ENCODE results near the gene VPS26C.

DNA sequence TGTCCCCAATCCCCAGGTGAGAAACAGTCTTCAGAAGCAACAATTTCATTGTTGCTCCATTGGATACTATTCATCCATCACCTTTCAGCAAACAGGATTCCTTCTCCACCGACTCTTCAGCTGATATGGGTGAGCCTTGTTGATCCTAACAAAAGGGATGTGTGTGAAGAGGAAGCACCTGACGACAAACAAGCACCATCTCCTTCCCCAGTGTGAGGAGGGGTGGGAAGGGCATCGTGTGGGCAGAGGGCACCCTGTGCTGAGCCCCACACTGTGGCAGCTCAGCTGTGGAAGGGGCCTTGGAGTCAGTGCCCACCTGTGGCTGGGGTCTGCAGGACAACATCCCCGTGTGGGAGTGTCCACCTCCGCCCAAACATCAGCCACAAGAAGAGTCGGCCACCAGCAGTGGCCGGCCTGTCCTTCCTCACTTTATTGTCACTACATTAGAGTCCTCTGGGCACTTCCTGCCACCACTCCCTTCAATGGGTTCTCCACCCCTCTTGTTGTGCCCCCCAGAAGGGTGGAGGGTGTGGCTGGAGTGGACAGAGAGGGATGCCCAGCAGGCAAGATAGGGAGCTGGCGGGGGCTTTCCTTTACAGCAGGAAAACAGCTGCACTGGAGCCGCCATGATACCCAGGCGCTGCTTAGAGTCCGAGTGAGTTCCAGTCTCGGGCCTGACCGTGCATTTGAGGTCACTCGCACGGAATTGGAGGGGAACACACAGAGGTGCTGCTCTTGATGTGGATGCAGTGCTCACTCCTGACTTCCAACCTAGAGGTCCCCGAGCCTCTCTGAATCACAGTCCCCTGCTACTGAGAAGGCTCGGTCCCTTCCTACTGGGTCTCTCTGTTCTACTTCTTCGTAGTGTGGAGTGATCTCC, 40.9 kb downstream of the VPS26C start:
- TF ChIP-seq, protein P1, sequence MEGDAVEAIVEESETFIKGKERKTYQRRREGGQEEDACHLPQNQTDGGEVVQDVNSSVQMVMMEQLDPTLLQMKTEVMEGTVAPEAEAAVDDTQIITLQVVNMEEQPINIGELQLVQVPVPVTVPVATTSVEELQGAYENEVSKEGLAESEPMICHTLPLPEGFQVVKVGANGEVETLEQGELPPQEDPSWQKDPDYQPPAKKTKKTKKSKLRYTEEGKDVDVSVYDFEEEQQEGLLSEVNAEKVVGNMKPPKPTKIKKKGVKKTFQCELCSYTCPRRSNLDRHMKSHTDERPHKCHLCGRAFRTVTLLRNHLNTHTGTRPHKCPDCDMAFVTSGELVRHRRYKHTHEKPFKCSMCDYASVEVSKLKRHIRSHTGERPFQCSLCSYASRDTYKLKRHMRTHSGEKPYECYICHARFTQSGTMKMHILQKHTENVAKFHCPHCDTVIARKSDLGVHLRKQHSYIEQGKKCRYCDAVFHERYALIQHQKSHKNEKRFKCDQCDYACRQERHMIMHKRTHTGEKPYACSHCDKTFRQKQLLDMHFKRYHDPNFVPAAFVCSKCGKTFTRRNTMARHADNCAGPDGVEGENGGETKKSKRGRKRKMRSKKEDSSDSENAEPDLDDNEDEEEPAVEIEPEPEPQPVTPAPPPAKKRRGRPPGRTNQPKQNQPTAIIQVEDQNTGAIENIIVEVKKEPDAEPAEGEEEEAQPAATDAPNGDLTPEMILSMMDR (CRISPR knock-in tag; IDR thresholded peaks at IDR 0.05) = no peak
- TF ChIP-seq FOXK2 (IDR thresholded peaks at IDR 0.05) = no peak

All from HepG2 (cell line).